Measurements from ENCODE around the gene ABHD17A. TPM values are rescaled to one million over a fixed set of nuclear protein-coding genes. Genes with fewer than 3 reads are reported as not detected.

The ABHD17A gene
- polyA plus RNA-seq, 3 donors: 69.8 to 96.1 (median 79.0) TPM

- H3K4me1 Mint-ChIP-seq: peaks cover 33% of the 10 kb centered on the region
Measured at GRCh38 chr19:1837625-1838105, 47.6 kb downstream of the ABHD17A start.

DNA sequence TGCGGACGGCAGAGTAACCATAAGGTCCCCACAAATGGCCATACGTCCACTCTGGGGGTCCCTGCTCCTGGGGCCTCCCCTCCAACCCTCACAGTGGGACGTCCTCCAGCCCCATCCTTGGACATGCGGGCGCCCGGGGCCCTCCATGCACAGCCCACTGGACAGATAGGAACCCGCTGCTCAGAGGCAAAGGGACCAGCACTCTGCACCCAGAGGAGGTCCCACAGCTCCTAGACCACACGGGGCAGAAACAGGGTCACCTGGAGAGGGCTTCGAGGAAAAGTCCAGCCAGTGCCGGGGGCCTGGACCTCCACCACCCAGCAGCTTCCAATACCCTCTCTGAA is 48.1 kb downstream of the ABHD17A start:
- Histone ChIP-seq H4K20me1 (ENCODE audit: insufficient read depth, low read length) (peaks cover 100% of the 10 kb centered on the region), H3K4me2 (replicated peaks; ENCODE audit: extremely low read depth, low read length, poor library complexity, severe bottlenecking) (no peak overlapping the region), H3K79me2 (ENCODE audit: insufficient read depth, low read length) (peaks cover 95% of the 10 kb centered on the region), H3K9ac (ENCODE audit: insufficient read depth, low read length, poor library complexity, severe bottlenecking) (no peak overlapping the region), H3K36me3 (replicated peaks in 1 of 2; ENCODE audit: control insufficient read depth in 1 of 2, insufficient read depth in 2 of 2, low read length in 2 of 2) (peaks cover 7 to 19% of the 10 kb centered on the region in 2 donors), H3K4me1 (ENCODE audit: control insufficient read depth in 1 of 2, insufficient read depth in 2 of 2, low read length in 2 of 2) (peaks cover 13 to 29% of the 10 kb centered on the region in 2 donors), H3K27me3 (ENCODE audit: control insufficient read depth in 2 of 2, insufficient read depth in 2 of 2, low read length in 2 of 2) (no peaks in the 10 kb centered on the region), H3K9me3 (replicated peaks in 1 of 2; ENCODE audit: control insufficient read depth in 1 of 2, insufficient read depth in 1 of 2, low read length in 2 of 2) (no peaks in the 10 kb centered on the region), H3K27ac (ENCODE audit: low read depth in 1 of 2, low read length in 2 of 2) (no peak overlapping the region), H3K4me3 (replicated peaks in 1 of 3; ENCODE audit: low read depth in 2 of 3, low read length in 3 of 3) (no peak overlapping the region), H2AFZ (ENCODE audit: insufficient read depth, low read depth, low read length, poor library complexity, severe bottlenecking) (no peak overlapping the region)
- Mint-ChIP-seq H3K9me3 (no peaks in the 10 kb centered on the region), H3K27me3 (ENCODE audit: low read depth in 3 of 3) (no peaks in the 10 kb centered on the region), H3K4me3 (no peak overlapping the region), H3K36me3 (peaks cover under 1 to 37% of the 10 kb centered on the region in 2 donors), H3K4me1 (peaks cover 30% of the 10 kb centered on the region), H3K27ac (peak overlapping the region in 1 of 7 donors; percentile 40)
- intact Hi-C loops (cut with micrococcal nuclease): no loop called here
- 83% methylated on average over 7 of the region's 11 CpGs for WGBS (ENCODE audit: insufficient coverage)
- DNase-seq: no peak
- no peak for TF ChIP-seq CTCF (IDR thresholded peaks at IDR 0.05)

More at GRCh38 chr19:1837625-1838105, 47.6 kb downstream of the ABHD17A start:
- no peaks in the 10 kb centered on the region for H3K9me3 Mint-ChIP-seq
- peaks cover 13 to 29% of the 10 kb centered on the region in 2 donors for H3K4me1 ChIP-seq (ENCODE audit: control insufficient read depth in 1 of 2, insufficient read depth in 2 of 2, low read length in 2 of 2)
- H2AFZ ChIP-seq (ENCODE audit: insufficient read depth, low read depth, low read length, poor library complexity, severe bottlenecking): no peak overlapping the region
- H4K20me1 ChIP-seq (ENCODE audit: insufficient read depth, low read length): peaks cover 100% of the 10 kb centered on the region
- H3K79me2 ChIP-seq (ENCODE audit: insufficient read depth, low read length): peaks cover 99% of the 10 kb centered on the region
- H3K9ac ChIP-seq (ENCODE audit: insufficient read depth, low read length, poor library complexity, severe bottlenecking): no peak overlapping the region
- no peak overlapping the region for H3K4me3 ChIP-seq (replicated peaks in 1 of 3; ENCODE audit: low read depth in 2 of 3, low read length in 3 of 3)
- peak overlapping the region in 1 of 7 donors; percentile 32 for H3K27ac Mint-ChIP-seq
- no peak overlapping the region for H3K4me2 ChIP-seq (replicated peaks; ENCODE audit: extremely low read depth, low read length, poor library complexity, severe bottlenecking)
- no peak overlapping the region for H3K27ac ChIP-seq (ENCODE audit: low read depth in 1 of 2, low read length in 2 of 2)
- H3K27me3 Mint-ChIP-seq (ENCODE audit: low read depth in 3 of 3): no peaks in the 10 kb centered on the region
- intact Hi-C loops (cut with micrococcal nuclease): no loop called here
- peak in 1 of 3 donors; percentile 27 for DNase-seq
- no peaks in the 10 kb centered on the region for H3K27me3 ChIP-seq (ENCODE audit: control insufficient read depth in 2 of 2, insufficient read depth in 2 of 2, low read length in 2 of 2)
- peaks cover 6 to 16% of the 10 kb centered on the region in 2 donors for H3K36me3 ChIP-seq (replicated peaks in 1 of 2; ENCODE audit: control insufficient read depth in 1 of 2, insufficient read depth in 2 of 2, low read length in 2 of 2)
- 55% methylated on average over 22 of the region's 23 CpGs for WGBS (ENCODE audit: insufficient coverage)
- no peaks in the 10 kb centered on the region for H3K9me3 ChIP-seq (replicated peaks in 1 of 2; ENCODE audit: control insufficient read depth in 1 of 2, insufficient read depth in 1 of 2, low read length in 2 of 2)
- peak; percentile 99 for TF ChIP-seq CTCF (IDR thresholded peaks at IDR 0.05)
- no peak overlapping the region for H3K4me3 Mint-ChIP-seq
- H3K36me3 Mint-ChIP-seq: peaks cover 3 to 38% of the 10 kb centered on the region in 2 donors

Data from CD14-positive monocyte (primary cell).